Small intestine (tissue), 7 donors: Measurements from ENCODE around the gene NFATC1. TPM values are rescaled to one million over a fixed set of nuclear protein-coding genes. Genes with fewer than 3 reads are reported as not detected.

Experiments
- DNase-seq, 2 donors: peaks; one replicate each; pipeline versions ENCODE4 v3.0.0 to v3.0.0-alpha.2; 2013
- FAIRE-seq: peaks from 2 replicates; lab custom pipeline; 2012; peaks lifted over from hg19 to GRCh38; lab: Jason Lieb, UNC
- H3K27ac ChIP-seq, 3 donors: one replicate each; pipeline ENCODE4 v1.5.1; 2013; ENCODE audit warnings: low read length in 2 of 3, mild to moderate bottlenecking in 2 of 3, control low read depth in 1 of 3, inconsistent platforms in 1 of 3, low read depth in 1 of 3, moderate library complexity in 1 of 3
- H3K27me3 ChIP-seq, 3 donors: one replicate each; pipeline ENCODE4 v1.6.1; 2013; ENCODE audit warnings: low read length in 3 of 3, inconsistent platforms in 1 of 3; ENCODE audit not compliant: control insufficient read depth in 3 of 3, insufficient read depth in 3 of 3
- H3K36me3 ChIP-seq, 3 donors: one replicate each; pipeline ENCODE4 v1.6.1; 2013; ENCODE audit warnings: low read length in 3 of 3, inconsistent platforms in 1 of 3, low read depth in 1 of 3, mild to moderate bottlenecking in 1 of 3, moderate library complexity in 1 of 3; ENCODE audit not compliant: control insufficient read depth in 3 of 3, insufficient read depth in 2 of 3
- H3K4me1 ChIP-seq, 3 donors: one replicate each; pipeline ENCODE4 v1.6.1; 2013; ENCODE audit warnings: low read length in 2 of 3, inconsistent platforms in 1 of 3, low read depth in 1 of 3, mild to moderate bottlenecking in 1 of 3, moderate library complexity in 1 of 3; ENCODE audit not compliant: control insufficient read depth in 3 of 3, insufficient read depth in 2 of 3
- H3K4me3 ChIP-seq, 3 donors: one replicate each; pipeline ENCODE4 v1.5.1; 2013; ENCODE audit warnings: low read length in 3 of 3, control low read depth in 1 of 3, inconsistent platforms in 1 of 3, low read depth in 1 of 3, mild to moderate bottlenecking in 1 of 3, moderate library complexity in 1 of 3
- H3K9me3 ChIP-seq, 2 donors: one replicate each; pipeline ENCODE4 v1.6.1; 2013; ENCODE audit warnings: low read depth in 1 of 2, low read length in 1 of 2; ENCODE audit not compliant: control insufficient read depth in 2 of 2, insufficient read depth in 1 of 2
- WGBS, 3 donors: extraction: QIAGEN DNeasy Blood & Tissue Kit; methylation state at CpG; one replicate each; pipeline ENCODE4 v1.1.7; 2013; 5-methylcytosine and 5-hydroxymethylcytosine counted together
- polyA plus RNA-seq, 4 donors: library from polyadenylated mRNA; stranded (reverse) in 3 of 4; unstranded in 1 of 4; fragments of 200-250 nt in 3 of 4; fragments of 120-200 nt in 1 of 4; gene quantifications; one replicate each; pipeline versions ENCODE4 v1.2.1 to v1.2.3, GENCODE V29; 2013
- donor health status: healthy with polysubstance abuse.
- donor health status: control.
- donor health status: control.
- donor health status: Bipolar disorder and iron deficiency.
- donor health status: healthy.

Gene NFATC1
- polyA plus RNA-seq, 4 donors: 0.67 to 5.9 (median 2.2) TPM

DNA sequence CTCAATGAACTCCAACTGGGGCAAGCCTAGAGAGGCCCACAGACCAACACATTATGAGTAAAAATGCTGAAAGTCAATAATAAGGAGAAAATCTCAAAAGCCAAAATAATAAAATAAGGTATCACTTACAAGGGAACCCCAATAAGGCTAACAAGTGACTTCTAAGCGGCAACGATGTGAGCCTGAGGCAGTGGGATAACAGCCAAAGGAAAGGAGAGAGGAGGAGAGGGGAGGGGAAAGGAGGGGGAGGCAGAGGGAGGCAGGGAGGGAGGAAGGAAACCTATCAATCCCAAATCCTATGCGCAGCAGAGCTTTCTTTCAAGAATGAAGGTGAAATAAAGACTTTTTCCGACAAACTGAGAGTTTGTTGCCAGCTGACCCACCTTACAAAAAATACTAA lies 6.0 kb upstream of the NFATC1 start:
- FAIRE-seq (no peak), DNase-seq (no peak)
- Histone ChIP-seq H3K4me1 (peaks cover 1 to 8% (median 7%) of the 10 kb centered on the region in 3 donors), H3K9me3 (no peaks in the 10 kb centered on the region), H3K27me3 (peaks cover 0 to 58% (median 4%) of the 10 kb centered on the region in 3 donors), H3K36me3 (no peaks in the 10 kb centered on the region), H3K27ac (no peak overlapping the region), H3K4me3 (no peak overlapping the region)
- WGBS, 3 donors: 37 to 59% (median 55%) methylated on average over 4 of the region's 4 CpGs

GRCh38 chr18:79392226-79392625 lies 3.5 kb upstream of the NFATC1 start:
- Histone ChIP-seq H3K4me1 (peaks cover 1 to 19% (median 7%) of the 10 kb centered on the region in 3 donors), H3K27me3 (peaks cover 4 to 69% (median 11%) of the 10 kb centered on the region in 3 donors), H3K27ac (no peak overlapping the region), H3K9me3 (no peaks in the 10 kb centered on the region), H3K36me3 (no peaks in the 10 kb centered on the region), H3K4me3 (no peak overlapping the region)
- FAIRE-seq: no peak
- no peak for DNase-seq
- 63 to 85% (median 65%) methylated on average over 8 of the region's 8 CpGs for WGBS, 3 donors

GRCh38 chr18:79393181-79393634 lies 2.5 kb upstream of the NFATC1 start:
- Histone ChIP-seq H3K9me3 (no peaks in the 10 kb centered on the region), H3K27me3 (peaks cover 4 to 69% (median 11%) of the 10 kb centered on the region in 3 donors), H3K4me3 (peak overlapping the region; percentile 13 to 41 (median 29)), H3K27ac (peak overlapping the region in 2 of 3 donors; percentile 45 to 90), H3K36me3 (no peaks in the 10 kb centered on the region), H3K4me1 (peaks cover 1 to 20% (median 7%) of the 10 kb centered on the region in 3 donors)
- 3 to 5% (median 3%) methylated on average over 20 to 30 of the region's 30 CpGs for WGBS, 3 donors
- FAIRE-seq (no peak), DNase-seq (peak in 1 of 2 donors; percentile 25)

DNA sequence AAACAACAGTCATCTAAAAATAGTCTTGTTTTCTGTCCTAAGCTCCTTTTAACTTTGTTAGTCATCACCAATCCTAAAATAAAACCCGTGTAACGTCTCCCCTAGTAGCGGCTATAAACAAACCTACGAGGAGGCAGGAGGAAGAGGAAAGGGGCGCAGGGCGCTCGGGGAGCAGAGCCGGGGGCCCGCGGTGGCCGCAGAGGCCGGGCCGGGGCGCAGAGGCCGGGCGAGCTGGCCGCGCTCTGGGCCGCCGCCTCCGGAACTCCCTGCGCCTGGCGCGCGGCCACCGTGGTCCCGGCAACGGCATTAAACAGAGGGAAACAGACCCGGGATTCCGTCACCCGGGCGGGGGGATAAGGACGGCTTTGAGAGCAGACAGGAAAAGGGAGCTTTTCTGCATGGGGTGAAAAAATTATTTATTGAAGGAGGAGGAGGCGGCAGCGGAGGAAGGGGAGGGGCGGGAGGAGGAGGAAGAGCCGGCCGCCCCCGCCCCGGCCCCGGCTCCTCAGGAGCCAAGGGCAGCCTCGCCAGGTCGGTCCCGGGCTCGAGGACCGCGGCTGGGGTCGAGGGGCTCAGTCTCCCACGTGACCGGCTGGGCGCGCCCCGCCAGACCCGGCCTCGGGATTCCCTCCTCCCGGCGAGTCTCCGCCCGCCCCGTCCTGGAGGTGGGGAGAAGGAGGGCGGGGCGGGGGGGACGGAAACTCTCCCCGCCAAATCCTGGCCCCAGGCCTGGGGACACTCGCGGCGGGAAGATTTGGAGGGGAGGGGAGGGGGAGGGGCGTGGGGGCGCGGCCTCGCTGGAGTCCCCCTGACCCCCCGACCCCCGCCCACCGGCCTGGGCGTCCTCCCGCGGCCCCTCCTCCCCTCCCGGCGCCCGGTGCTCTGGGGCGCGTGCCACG lies 1.8 kb upstream of the NFATC1 start:
- no peak for FAIRE-seq
- H3K27me3 ChIP-seq: peaks cover 4 to 69% (median 11%) of the 10 kb centered on the region in 3 donors

GRCh38 chr18:79394534-79395307 lies 1.0 kb upstream of the NFATC1 start:
- Histone ChIP-seq H3K9me3 (no peaks in the 10 kb centered on the region), H3K36me3 (no peaks in the 10 kb centered on the region), H3K4me1 (peaks cover 1 to 20% (median 7%) of the 10 kb centered on the region in 3 donors), H3K4me3 (peak overlapping the region; percentile 1 to 54 (median 41)), H3K27me3 (peaks cover 4 to 70% (median 11%) of the 10 kb centered on the region in 3 donors), H3K27ac (peak overlapping the region in 2 of 3 donors; percentile 59 to 82)
- DNase-seq: peak in 1 of 2 donors; percentile 51
- no peak for FAIRE-seq
- WGBS, 3 donors: 1% methylated on average over 50 to 67 of the region's 67 CpGs

More for the DNA sequence above, 1.8 kb upstream of the NFATC1 start:
- 0 to 1% (median 0%) methylated on average over 42 to 82 of the region's 83 CpGs for WGBS, 3 donors
- Histone ChIP-seq H3K4me3 (peak overlapping the region; percentile 29 to 54 (median 41)), H3K4me1 (peaks cover 1 to 20% (median 7%) of the 10 kb centered on the region in 3 donors), H3K36me3 (no peaks in the 10 kb centered on the region), H3K27ac (peak overlapping the region in 2 of 3 donors; percentile 45 to 90), H3K9me3 (no peaks in the 10 kb centered on the region)
- peak; percentile 57 to 87 for DNase-seq

DNA sequence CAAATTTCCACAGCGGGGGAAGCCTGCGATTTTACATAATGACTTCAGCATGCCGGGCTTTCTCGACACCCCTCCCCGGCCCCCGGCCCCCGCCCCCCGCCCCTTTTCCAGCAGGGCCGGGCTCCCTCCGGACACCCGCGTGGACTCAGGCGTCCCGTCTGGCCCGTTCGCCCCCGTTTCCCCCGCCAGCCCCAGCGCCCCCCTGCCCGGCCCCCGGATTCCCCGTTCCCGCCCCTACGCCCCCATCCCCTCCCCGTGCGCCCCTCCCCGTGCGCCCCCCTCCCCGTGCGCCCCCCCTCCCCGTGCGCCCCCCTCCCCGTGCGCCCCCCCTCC lies 456 bp upstream of the NFATC1 start:
- Histone ChIP-seq H3K36me3 (no peaks in the 10 kb centered on the region), H3K27ac (peak overlapping the region in 1 of 3 donors; percentile 82), H3K9me3 (no peaks in the 10 kb centered on the region), H3K4me1 (peaks cover 1 to 20% (median 7%) of the 10 kb centered on the region in 3 donors), H3K4me3 (peak overlapping the region in 1 of 3 donors; percentile 1), H3K27me3 (peaks cover 4 to 70% (median 11%) of the 10 kb centered on the region in 3 donors)
- DNase-seq: no peak
- WGBS, 3 donors: 2 to 3% (median 3%) methylated on average over 18 to 29 of the region's 34 CpGs
- no peak for FAIRE-seq

- Histone ChIP-seq H3K36me3 (no peaks in the 10 kb centered on the region), H3K27me3 (peaks cover 0 to 62% (median 11%) of the 10 kb centered on the region in 3 donors), H3K4me3 (peak overlapping the region; percentile 30 to 43 (median 32)), H3K4me1 (peaks cover 1 to 20% (median 7%) of the 10 kb centered on the region in 3 donors), H3K9me3 (no peaks in the 10 kb centered on the region), H3K27ac (peak overlapping the region in 1 of 3 donors; percentile 38)
- 5 to 11% (median 8%) methylated on average over 42 to 68 of the region's 68 CpGs for WGBS, 3 donors
- DNase-seq: peak in 1 of 2 donors; percentile 46
- FAIRE-seq: no peak
These were observed 909 bp downstream of the NFATC1 start for GRCh38 chr18:79396431-79397246.
